MCF 10A (cell line): ENCODE results near the gene KCND2. TPM values are rescaled to one million over a fixed set of nuclear protein-coding genes. Genes with fewer than 3 reads are reported as not detected.

ENCODE experiments used
- BruUV-seq: library from RNA; stranded (reverse); fragments of 400-500 nt; replicated peaks from 2 replicates; lab custom pipeline; 2021; lab: Mats Ljungman, UMichigan
- CTCF ChIA-PET: fragments of 300-600 bp; sonication (Branson Sonifier 250); formaldehyde crosslinking; extraction: SDS; loops from one replicate; lab custom pipeline; 2021; ENCODE audit warnings: antibody characterized with exemption, inconsistent platforms; lab: Yijun Ruan, JAX
- POLR2A ChIA-PET: fragments of 300-600, 350-650 bp; sonication (Branson Sonifier 250); formaldehyde crosslinking; extraction: SDS; loops from one replicate; lab custom pipeline; 2020; ENCODE audit warnings: antibody characterized with exemption, inconsistent platforms; lab: Yijun Ruan, JAX
- DNase-seq: peaks from one replicate; pipeline ENCODE4 v3.0.0-alpha.2; 2018; ENCODE audit not compliant: unreplicated experiment
- H3K27ac Mint-ChIP-seq: one replicate; pipeline ENCODE4 v1.8.0; 2022; ENCODE audit warnings: mild to moderate bottlenecking, low read depth, mixed read lengths; ENCODE audit not compliant: unreplicated experiment
- H3K27me3 Mint-ChIP-seq: one replicate; pipeline ENCODE4 v1.8.0; 2022; ENCODE audit warnings: mixed read lengths; ENCODE audit not compliant: insufficient read depth, unreplicated experiment
- H3K36me3 Mint-ChIP-seq: one replicate; pipeline ENCODE4 v1.8.0; 2022; ENCODE audit warnings: mild to moderate bottlenecking, moderate library complexity, mixed read lengths; ENCODE audit not compliant: insufficient read depth, unreplicated experiment
- H3K4me1 Mint-ChIP-seq: one replicate; pipeline ENCODE4 v1.8.0; 2022; ENCODE audit warnings: mixed read lengths; ENCODE audit not compliant: insufficient read depth, unreplicated experiment
- H3K4me3 Mint-ChIP-seq: one replicate; pipeline ENCODE4 v1.8.0; 2022; ENCODE audit warnings: mild to moderate bottlenecking, moderate library complexity, mixed read lengths; ENCODE audit not compliant: unreplicated experiment
- H3K9me3 Mint-ChIP-seq: one replicate; pipeline ENCODE4 v1.8.0; 2022; ENCODE audit warnings: mixed read lengths; ENCODE audit not compliant: unreplicated experiment
- CTCF ChIP-seq: fragments of 200-600 bp; IDR thresholded peaks from one replicate; pipeline ENCODE4 v1.8.0; 2022; ENCODE audit warnings: antibody characterized with exemption, mild to moderate bottlenecking; ENCODE audit not compliant: unreplicated experiment
- intact Hi-C: fragments of 100-400 bp; cut with micrococcal nuclease; formaldehyde crosslinking; loops from 2 replicates; pipeline ENCODE4 v1.14.1; 2022
- total RNA-seq: library from RNA; stranded (reverse); gene quantifications from 2 replicates; pipeline ENCODE4 v1.2.3, GENCODE V29; 2022

KCND2 gene
- total RNA-seq, 1 experiment from 2014 or later: not detected

- TF ChIP-seq CTCF: no peak
- H3K4me1 Mint-ChIP-seq: no peaks in the 10 kb centered on the region
- intact Hi-C loops: no loop called here
- no peak overlapping the region for H3K27ac Mint-ChIP-seq
- no peak overlapping the region for H3K4me3 Mint-ChIP-seq
- H3K9me3 Mint-ChIP-seq: peaks cover 14% of the 10 kb centered on the region
- CTCF ChIA-PET: interaction anchor here (0.9 kb wide), 1 partner anchor 9 kb away, joined by 3 read pairs; no protein-coding TSS in a partner anchor
- POLR2A ChIA-PET: no interaction called here
- H3K27me3 Mint-ChIP-seq: no peaks in the 10 kb centered on the region
- no peak for DNase-seq
- no TSS peak for BruUV-seq
- H3K36me3 Mint-ChIP-seq: no peaks in the 10 kb centered on the region
Observed at GRCh38 chr7:120452665-120453064, 179.7 kb downstream of the KCND2 start.

- ChIA-PET POLR2A (no interaction called here), CTCF (no interaction called here)
- no peak overlapping the region for H3K27ac Mint-ChIP-seq
- no TSS peak for BruUV-seq
- DNase-seq: no peak
- no peaks in the 10 kb centered on the region for H3K4me1 Mint-ChIP-seq
- intact Hi-C loops: no loop called here
- H3K9me3 Mint-ChIP-seq: peaks cover 8% of the 10 kb centered on the region
- H3K27me3 Mint-ChIP-seq: peaks cover 15% of the 10 kb centered on the region
- TF ChIP-seq CTCF: no peak
- no peak overlapping the region for H3K4me3 Mint-ChIP-seq
- no peaks in the 10 kb centered on the region for H3K36me3 Mint-ChIP-seq
Observed at GRCh38 chr7:120456699-120457098, 183.7 kb downstream of the KCND2 start.

GRCh38 chr7:120460949-120461348 lies 188.0 kb downstream of the KCND2 start:
- CTCF ChIA-PET: interaction anchor here (0.7 kb wide), 1 partner anchor 1433 kb away, joined by 4 read pairs; no protein-coding TSS in a partner anchor
- no peak for DNase-seq
- intact Hi-C loops: no loop called here
- no peaks in the 10 kb centered on the region for H3K36me3 Mint-ChIP-seq
- POLR2A ChIA-PET: no interaction called here
- no TSS peak for BruUV-seq
- H3K4me1 Mint-ChIP-seq: no peaks in the 10 kb centered on the region
- H3K9me3 Mint-ChIP-seq: peaks cover 8% of the 10 kb centered on the region
- no peak overlapping the region for H3K4me3 Mint-ChIP-seq
- H3K27me3 Mint-ChIP-seq: peaks cover 29% of the 10 kb centered on the region
- H3K27ac Mint-ChIP-seq: no peak overlapping the region
- TF ChIP-seq CTCF: no peak

GRCh38 chr7:120462991-120463390 lies 190.0 kb downstream of the KCND2 start:
- no peak for TF ChIP-seq CTCF
- intact Hi-C loops: no loop called here
- H3K27ac Mint-ChIP-seq: no peak overlapping the region
- CTCF ChIA-PET: no interaction called here
- H3K9me3 Mint-ChIP-seq: no peaks in the 10 kb centered on the region
- H3K4me1 Mint-ChIP-seq: no peaks in the 10 kb centered on the region
- H3K27me3 Mint-ChIP-seq: peaks cover 43% of the 10 kb centered on the region
- no peak for DNase-seq
- no peaks in the 10 kb centered on the region for H3K36me3 Mint-ChIP-seq
- no TSS peak for BruUV-seq
- POLR2A ChIA-PET: no interaction called here
- no peak overlapping the region for H3K4me3 Mint-ChIP-seq
